D721Med (cell line): Measurements from ENCODE around the gene YWHAB.

Source experiments
- DNase-seq: peaks from one replicate; pipeline ENCODE4 v3.0.0; 2011; ENCODE audit warnings: low spot score; ENCODE audit not compliant: insufficient read length
- FAIRE-seq: peaks from 2 replicates; lab custom pipeline; 2011; peaks lifted over from hg19 to GRCh38; lab: Jason Lieb, UNC
- TF ChIP-seq, protein P1 (sequence below): IDR thresholded peaks from 2 replicates; pipeline ENCODE4 v1.5.1; 2012; ENCODE audit warnings: mild to moderate bottlenecking, control low read depth; ENCODE audit not compliant: insufficient read depth; ENCODE audit errors: missing control alignments

YWHAB gene

DNA sequence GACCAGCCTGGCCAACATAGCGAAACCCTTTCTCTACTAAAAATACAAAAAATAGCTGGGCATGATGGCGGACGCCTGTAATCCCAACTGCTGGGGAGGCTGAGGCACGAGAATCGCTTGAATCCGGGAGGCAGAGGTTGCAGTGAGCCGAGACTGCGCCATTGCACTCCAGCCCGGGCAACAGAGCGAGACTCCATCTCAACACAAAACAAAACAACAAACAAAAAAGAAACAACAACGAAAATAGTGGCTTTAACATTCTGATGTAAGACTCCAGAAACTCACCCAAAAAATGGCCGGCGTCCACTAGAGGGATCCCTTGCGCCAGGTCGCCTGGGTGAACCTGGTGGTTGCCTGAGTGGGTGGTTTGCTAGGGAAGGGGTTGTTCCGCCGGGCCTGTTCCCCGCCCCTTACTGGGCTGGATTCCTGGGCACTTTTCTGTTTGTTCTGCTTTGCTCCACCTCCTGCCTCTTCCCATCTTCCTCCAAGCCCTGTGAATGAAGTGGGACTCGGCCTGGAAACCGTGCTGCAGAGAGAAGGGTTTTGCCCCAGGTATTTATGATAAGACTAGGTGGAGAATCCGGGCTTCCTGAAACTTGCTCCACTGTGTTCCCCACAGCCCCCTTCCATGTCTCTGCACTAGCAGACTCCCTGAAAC is 25.9 kb downstream of the YWHAB start:
- DNase-seq (no peak), FAIRE-seq (no peak)
- TF ChIP-seq, protein P1, sequence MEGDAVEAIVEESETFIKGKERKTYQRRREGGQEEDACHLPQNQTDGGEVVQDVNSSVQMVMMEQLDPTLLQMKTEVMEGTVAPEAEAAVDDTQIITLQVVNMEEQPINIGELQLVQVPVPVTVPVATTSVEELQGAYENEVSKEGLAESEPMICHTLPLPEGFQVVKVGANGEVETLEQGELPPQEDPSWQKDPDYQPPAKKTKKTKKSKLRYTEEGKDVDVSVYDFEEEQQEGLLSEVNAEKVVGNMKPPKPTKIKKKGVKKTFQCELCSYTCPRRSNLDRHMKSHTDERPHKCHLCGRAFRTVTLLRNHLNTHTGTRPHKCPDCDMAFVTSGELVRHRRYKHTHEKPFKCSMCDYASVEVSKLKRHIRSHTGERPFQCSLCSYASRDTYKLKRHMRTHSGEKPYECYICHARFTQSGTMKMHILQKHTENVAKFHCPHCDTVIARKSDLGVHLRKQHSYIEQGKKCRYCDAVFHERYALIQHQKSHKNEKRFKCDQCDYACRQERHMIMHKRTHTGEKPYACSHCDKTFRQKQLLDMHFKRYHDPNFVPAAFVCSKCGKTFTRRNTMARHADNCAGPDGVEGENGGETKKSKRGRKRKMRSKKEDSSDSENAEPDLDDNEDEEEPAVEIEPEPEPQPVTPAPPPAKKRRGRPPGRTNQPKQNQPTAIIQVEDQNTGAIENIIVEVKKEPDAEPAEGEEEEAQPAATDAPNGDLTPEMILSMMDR = peak; percentile 23

DNA sequence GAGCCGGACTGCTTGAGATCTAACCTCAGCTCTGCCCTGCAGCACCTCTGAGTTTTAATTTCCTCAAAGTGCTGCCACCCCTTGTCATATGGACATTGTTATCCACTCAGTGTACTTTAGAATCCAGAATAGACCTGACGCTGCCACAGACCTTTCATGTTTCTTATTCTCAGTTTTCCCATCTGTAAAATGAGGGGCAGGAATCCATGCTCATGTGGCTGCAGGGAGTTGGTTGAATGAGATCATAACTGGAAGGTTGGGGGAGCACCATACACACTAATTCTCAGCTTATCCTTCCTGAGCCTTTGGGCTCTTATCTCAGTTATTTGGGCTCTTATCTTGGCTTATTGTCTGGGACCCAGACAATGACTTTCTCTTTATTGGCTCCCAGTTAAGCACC is 26.7 kb downstream of the YWHAB start:
- no peak for FAIRE-seq
- TF ChIP-seq, protein P1 = no peak
- no peak for DNase-seq

DNA sequence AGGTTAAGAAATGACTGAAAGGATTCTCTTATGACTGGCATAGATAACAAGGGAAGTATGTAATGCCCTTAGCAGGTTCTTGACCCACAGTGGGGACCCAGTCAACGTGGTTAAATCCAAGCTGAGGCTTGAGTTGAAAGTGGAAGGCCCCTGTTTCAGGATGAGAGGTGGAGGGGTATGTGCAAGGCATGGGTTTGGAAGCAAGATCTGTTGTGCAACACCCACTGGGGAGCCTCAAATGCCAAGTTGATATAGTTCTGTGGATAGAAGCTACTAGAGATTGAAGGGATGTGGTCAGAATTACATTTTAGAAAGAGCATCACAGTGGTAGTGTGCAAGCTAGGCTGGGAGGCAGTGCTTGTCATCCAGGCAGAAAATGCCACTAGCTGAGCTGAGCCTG is 29.4 kb downstream of the YWHAB start:
- DNase-seq = no peak
- TF ChIP-seq, protein P1 = no peak
- no peak for FAIRE-seq

DNA sequence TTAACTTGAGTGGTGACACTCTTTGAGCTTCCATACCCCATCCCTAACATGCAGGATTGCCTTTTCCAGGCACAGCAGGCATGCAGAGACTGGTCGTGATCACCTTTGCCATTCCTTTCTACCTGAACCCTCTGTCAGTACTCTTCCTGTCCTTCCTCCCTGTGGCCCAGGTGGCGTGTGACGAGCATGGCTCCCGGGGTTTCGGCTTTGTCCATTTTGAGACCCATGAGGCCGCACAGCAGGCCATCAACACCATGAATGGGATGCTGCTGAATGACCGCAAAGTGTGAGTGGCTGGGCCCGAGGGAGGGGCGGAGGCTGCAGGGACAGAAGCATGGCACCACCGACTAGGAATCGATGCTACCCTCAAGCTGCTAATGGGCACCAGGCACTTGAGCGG is 31.1 kb downstream of the YWHAB start:
- no peak for FAIRE-seq

DNA sequence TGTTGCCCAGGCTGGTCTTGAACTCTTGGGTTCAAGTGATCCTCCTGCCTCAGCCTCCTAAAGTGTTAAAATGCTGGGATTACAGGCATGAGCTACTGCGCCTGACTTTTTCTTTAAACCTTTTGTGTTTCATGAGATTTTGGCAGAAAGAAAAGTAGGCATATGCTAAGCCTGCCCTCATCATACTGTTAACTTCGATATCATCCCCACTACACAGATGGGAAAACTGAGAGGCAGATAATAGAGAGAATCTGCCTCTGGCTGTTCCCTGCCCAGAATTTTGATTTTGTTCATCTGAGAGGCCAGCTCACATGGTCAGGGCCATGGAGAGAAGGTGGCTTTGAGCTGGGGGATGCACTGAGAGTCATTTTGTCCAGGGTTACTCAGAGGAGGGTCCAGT is 31.9 kb downstream of the YWHAB start:
- FAIRE-seq = no peak
- no peak for DNase-seq
- TF ChIP-seq, protein P1 = no peak

More for the DNA sequence above, 31.1 kb downstream of the YWHAB start:
- TF ChIP-seq, protein P1 = no peak
- no peak for DNase-seq

DNA sequence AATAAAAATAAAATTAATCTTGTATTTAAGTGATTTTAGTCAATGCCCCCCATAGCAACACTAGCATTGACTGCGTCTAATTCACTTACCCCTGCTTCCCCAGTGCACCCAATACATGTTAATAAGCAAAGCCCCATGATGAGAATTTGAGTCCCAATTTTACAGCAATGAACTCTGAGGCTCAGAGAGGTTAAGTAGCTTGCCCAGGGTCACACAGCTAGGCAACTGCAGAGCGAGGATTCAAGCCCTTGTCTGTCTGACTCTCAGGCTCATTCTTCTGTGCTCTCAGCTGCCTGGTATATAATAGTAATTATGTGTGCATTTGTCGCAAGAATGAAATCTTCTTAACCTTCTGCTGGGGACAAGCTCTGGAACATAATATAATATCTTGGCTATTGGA is 32.8 kb downstream of the YWHAB start:
- FAIRE-seq (no peak), DNase-seq (no peak)
- TF ChIP-seq, protein P1 = no peak

DNA sequence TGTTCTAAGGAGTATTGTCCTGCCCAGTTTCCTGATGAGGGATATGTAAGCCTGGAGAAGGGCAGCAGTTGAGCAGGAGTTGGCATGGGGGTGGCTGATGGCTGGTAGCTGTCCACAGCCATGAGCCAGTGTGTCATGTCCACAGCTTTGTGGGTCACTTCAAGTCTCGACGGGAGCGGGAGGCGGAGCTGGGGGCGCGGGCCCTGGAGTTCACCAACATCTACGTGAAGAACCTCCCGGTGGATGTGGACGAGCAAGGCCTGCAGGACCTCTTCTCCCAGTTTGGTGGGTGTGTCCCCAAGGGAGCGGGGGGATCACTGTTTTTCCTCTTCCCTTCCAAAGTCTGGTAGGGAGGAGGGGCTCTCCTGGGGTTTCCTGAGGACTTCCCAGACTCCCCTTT is 33.3 kb downstream of the YWHAB start:
- FAIRE-seq (no peak), DNase-seq (no peak)
- TF ChIP-seq, protein P1 = no peak
